Measurements from ENCODE around the gene MRPS12. TPM values are rescaled to one million over a fixed set of nuclear protein-coding genes. Genes with fewer than 3 reads are reported as not detected.

MRPS12 gene
- total and polyA plus RNA-seq, 2 of the 13 experiments (the other 11 are each of a cell fraction or from before 2014, with no cell fraction given) = 27.5 to 54.8 TPM

GRCh38 chr19:38899447-38900201 is 31.1 kb upstream of the MRPS12 start, which contains the start of the genes NFKBIB and SIRT2 (continued):
- TF ChIP-seq ZNF790 (CRISPR knock-in tag; IDR thresholded peaks at IDR 0.05; ENCODE audit: borderline replicate concordance) (peak; percentile 68; the same call in 1 of the 2 replicates), THAP8 (CRISPR knock-in tag; IDR thresholded peaks at IDR 0.05; ENCODE audit: borderline replicate concordance) (no peak), ARHGAP35 (CRISPR knock-in tag; IDR thresholded peaks at IDR 0.05; ENCODE audit: borderline replicate concordance) (no peak), ZBTB8A (CRISPR knock-in tag; IDR thresholded peaks at IDR 0.05; ENCODE audit: borderline replicate concordance, low read depth) (peak; percentile 82; the same call in 1 of the 2 replicates), ZNF558 (CRISPR knock-in tag; IDR thresholded peaks at IDR 0.05; ENCODE audit: borderline replicate concordance) (no peak), KMT2A (CRISPR knock-in tag; IDR thresholded peaks at IDR 0.05) (peak; percentile 26; the same call in 1 of the 2 replicates), NR2C2 (CRISPR knock-in tag; IDR thresholded peaks at IDR 0.05; ENCODE audit: borderline replicate concordance) (peak; percentile 90), ZNF670 (CRISPR knock-in tag; IDR thresholded peaks at IDR 0.05; ENCODE audit: borderline replicate concordance) (0 out of 2 replicates have a peak, but pooled peaks have one; percentile 59), ZBTB46 (CRISPR knock-in tag; IDR thresholded peaks at IDR 0.05; ENCODE audit: borderline replicate concordance) (0 out of 2 replicates have a peak, but pooled peaks have one; percentile 36), ZBTB39 (CRISPR knock-in tag; IDR thresholded peaks at IDR 0.05) (no peak), ZNF75D (CRISPR knock-in tag; IDR thresholded peaks at IDR 0.05; ENCODE audit: borderline replicate concordance) (no peak), LBX2 (CRISPR knock-in tag; IDR thresholded peaks at IDR 0.05; ENCODE audit: borderline replicate concordance) (no peak), MBNL3 (CRISPR knock-in tag; conservative IDR thresholded peaks at IDR 0.05) (no peak), CCAR2 (optimal IDR thresholded peaks at IDR 0.05; ENCODE audit: low read depth, low read length) (no peak), GPN1 (CRISPR knock-in tag; IDR thresholded peaks at IDR 0.05; ENCODE audit: borderline replicate concordance) (no peak), SMAD9 (CRISPR knock-in tag; IDR thresholded peaks at IDR 0.05) (no peak), DNMT3B (CRISPR knock-in tag; conservative IDR thresholded peaks at IDR 0.05) (no peak), ZNF12 (CRISPR knock-in tag; IDR thresholded peaks at IDR 0.05) (no peak), ZFP90 (CRISPR knock-in tag; IDR thresholded peaks at IDR 0.05; ENCODE audit: borderline replicate concordance) (no peak), FOXA3 (CRISPR knock-in tag; IDR thresholded peaks at IDR 0.05) (peak; percentile 62), DZIP1 (CRISPR knock-in tag; IDR thresholded peaks at IDR 0.05) (no peak)
